Endodermal cell (in vitro differentiated cells): ENCODE data around the gene KLHL17. TPM values are rescaled to one million over a fixed set of nuclear protein-coding genes. Genes with fewer than 3 reads are reported as not detected.

Experiments used
- DNase-seq: peaks from one replicate; pipeline ENCODE4 v3.0.0-alpha.2; 2017
- H3K27ac ChIP-seq: 2 replicates; pipeline ENCODE4 v1.5.1; 2013; ENCODE audit warnings: mild to moderate bottlenecking, low read depth, low read length, moderate library complexity
- H3K27me3 ChIP-seq: 2 replicates; pipeline ENCODE4 v1.6.1; 2013; ENCODE audit warnings: mild to moderate bottlenecking, low read length, moderate library complexity; ENCODE audit not compliant: insufficient read depth, control insufficient read depth, poor library complexity, severe bottlenecking
- H3K36me3 ChIP-seq: 2 replicates; pipeline ENCODE4 v1.7.0; 2013; ENCODE audit warnings: mild to moderate bottlenecking, low read length, moderate library complexity; ENCODE audit not compliant: control insufficient read depth, insufficient read depth
- H3K4me1 ChIP-seq: one replicate; pipeline ENCODE4 v1.7.0; 2013; ENCODE audit warnings: low read length; ENCODE audit not compliant: control insufficient read depth, insufficient read depth
- H3K4me3 ChIP-seq: 2 replicates; pipeline ENCODE4 v1.5.1; 2013; ENCODE audit warnings: mild to moderate bottlenecking, low read length, moderate library complexity
- H3K9ac ChIP-seq: 2 replicates; pipeline ENCODE4 v1.6.1; 2013; ENCODE audit warnings: mild to moderate bottlenecking, low read length, moderate library complexity; ENCODE audit not compliant: poor library complexity, severe bottlenecking; ENCODE audit errors: extremely low read depth
- H3K9me3 ChIP-seq: 2 replicates; pipeline ENCODE4 v1.6.1; 2013; ENCODE audit warnings: mild to moderate bottlenecking, low read length, moderate library complexity; ENCODE audit not compliant: control insufficient read depth
- H3K27ac Mint-ChIP-seq: 2 replicates; pipeline ENCODE4 v1.8.0; 2020; ENCODE audit warnings: mixed read lengths
- H3K27me3 Mint-ChIP-seq: 2 replicates; pipeline ENCODE4 v1.8.0; 2021; ENCODE audit warnings: mild to moderate bottlenecking, mixed read lengths; ENCODE audit not compliant: insufficient read depth
- H3K36me3 Mint-ChIP-seq: 2 replicates; pipeline ENCODE4 v1.8.0; 2020; ENCODE audit warnings: low read depth, mixed read lengths
- H3K4me1 Mint-ChIP-seq: 2 replicates; pipeline ENCODE4 v1.8.0; 2020; ENCODE audit warnings: mixed read lengths
- H3K4me3 Mint-ChIP-seq: 2 replicates; pipeline ENCODE4 v1.8.0; 2020; ENCODE audit warnings: mild to moderate bottlenecking, moderate library complexity, mixed read lengths
- H3K9me3 Mint-ChIP-seq: 2 replicates; pipeline ENCODE4 v1.8.0; 2020; ENCODE audit warnings: mild to moderate bottlenecking, mixed read lengths
- CTCF ChIP-seq: fragments of 200-600 bp; sonication (generic); conservative IDR thresholded peaks from 2 replicates; pipeline ENCODE4 v1.5.0; 2021; ENCODE audit warnings: antibody characterized with exemption, mild to moderate bottlenecking
- WGBS, 2 experiments: methylation state at CpG; one replicate each; pipeline versions ENCODE4 v1.1.5 to v1.1.7; 2013; ENCODE audit warnings: missing lambda C conversion rate in 2 of 2, mixed read lengths in 1 of 2; ENCODE audit not compliant: insufficient coverage in 1 of 2, insufficient read length in 1 of 2; 5-methylcytosine and 5-hydroxymethylcytosine counted together
- total RNA-seq, 2 donors: library from RNA; stranded (reverse); fragmentation: NEBNext Ultra II Directional in 1 of 2; extraction: Animal tissue kit (Norgen Biotek cat#: 25700) in 1 of 2; gene quantifications; 2 replicates in 1 of 2; 3 replicates in 1 of 2; pipeline ENCODE4 v1.2.1, GENCODE V29; 2021

Gene KLHL17
- total RNA-seq, 2 donors from 2014 or later: 49.2 to 58.2 TPM

DNA sequence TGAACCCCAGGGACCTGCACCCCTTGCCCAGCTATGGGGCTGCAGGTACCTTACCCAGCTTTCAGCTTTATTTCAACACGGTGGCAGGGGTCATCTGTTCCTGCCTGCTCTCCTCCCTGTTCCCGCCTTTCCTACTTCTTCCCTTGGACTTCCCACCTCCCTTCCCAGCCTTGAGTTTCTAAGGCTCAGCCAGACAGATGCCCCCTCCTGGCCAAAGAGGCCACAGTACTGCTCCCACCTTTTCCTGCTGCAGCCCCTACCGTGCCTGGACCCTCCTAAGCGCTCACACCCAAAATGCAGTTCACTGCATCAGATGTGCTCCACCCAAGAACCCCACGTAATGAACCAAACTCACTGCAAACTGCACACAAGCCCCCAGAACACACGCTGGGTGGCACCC is 9.0 kb upstream of the KLHL17 start:
- Histone ChIP-seq H3K4me1 (no peaks in the 10 kb centered on the region), H3K36me3 (peaks cover 78% of the 10 kb centered on the region), H3K27ac (no peak overlapping the region), H3K9me3 (no peaks in the 10 kb centered on the region), H3K9ac (no peak overlapping the region), H3K27me3 (no peaks in the 10 kb centered on the region), H3K4me3 (no peak overlapping the region)
- Mint-ChIP-seq H3K36me3 (peaks cover 69% of the 10 kb centered on the region), H3K27me3 (no peaks in the 10 kb centered on the region), H3K4me1 (peaks cover 4% of the 10 kb centered on the region), H3K9me3 (no peaks in the 10 kb centered on the region), H3K27ac (peak overlapping the region; percentile 58), H3K4me3 (no peak overlapping the region)
- WGBS, 2 experiments: 80 to 83% methylated on average over 2 to 6 of the region's 6 CpGs
- peak; percentile 79 for TF ChIP-seq CTCF
- DNase-seq: peak; percentile 83

DNA sequence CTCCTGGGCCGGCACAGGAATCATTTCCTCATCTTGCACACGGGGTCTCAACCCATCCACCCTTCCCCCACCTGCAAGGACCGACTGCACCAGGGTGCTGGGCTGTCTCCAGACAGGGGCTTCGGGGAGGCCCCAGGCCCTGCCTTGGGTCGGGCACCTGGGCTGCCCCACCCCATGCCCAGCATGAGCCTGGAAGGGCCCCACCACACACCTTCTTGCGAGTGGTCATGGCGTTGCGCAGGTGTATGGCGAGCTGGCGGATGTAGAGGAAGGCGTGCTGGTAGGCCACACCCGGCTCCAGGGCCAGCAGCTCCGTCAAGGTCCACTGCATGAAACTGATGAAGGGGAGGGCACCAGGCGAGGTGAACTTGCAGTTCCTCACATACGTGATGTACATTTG is 8.2 kb upstream of the KLHL17 start:
- H3K36me3 Mint-ChIP-seq: peaks cover 70% of the 10 kb centered on the region
- H3K4me1 Mint-ChIP-seq: peaks cover 4% of the 10 kb centered on the region
- Histone ChIP-seq H3K4me3 (no peak overlapping the region), H3K9me3 (no peaks in the 10 kb centered on the region), H3K27ac (no peak overlapping the region), H3K4me1 (no peaks in the 10 kb centered on the region), H3K27me3 (no peaks in the 10 kb centered on the region), H3K36me3 (peaks cover 86% of the 10 kb centered on the region), H3K9ac (no peak overlapping the region)
- no peaks in the 10 kb centered on the region for H3K9me3 Mint-ChIP-seq
- no peak overlapping the region for H3K27ac Mint-ChIP-seq
- TF ChIP-seq CTCF: no peak
- 94 to 95% methylated on average over 12 to 15 of the region's 15 CpGs for WGBS, 2 experiments
- DNase-seq: no peak
- no peaks in the 10 kb centered on the region for H3K27me3 Mint-ChIP-seq
- no peak overlapping the region for H3K4me3 Mint-ChIP-seq

GRCh38 chr1:952603-953002 is 7.8 kb upstream of the KLHL17 start:
- Mint-ChIP-seq H3K36me3 (peaks cover 71% of the 10 kb centered on the region), H3K27ac (no peak overlapping the region), H3K9me3 (no peaks in the 10 kb centered on the region), H3K27me3 (no peaks in the 10 kb centered on the region), H3K4me1 (peaks cover 7% of the 10 kb centered on the region), H3K4me3 (no peak overlapping the region)
- TF ChIP-seq CTCF: no peak
- no peak overlapping the region for H3K9ac ChIP-seq
- WGBS, 2 experiments: 94 to 95% methylated on average over 5 to 7 of the region's 7 CpGs
- no peak for DNase-seq
- H3K4me3 ChIP-seq: no peak overlapping the region
- no peaks in the 10 kb centered on the region for H3K9me3 ChIP-seq
- peaks cover 84% of the 10 kb centered on the region for H3K36me3 ChIP-seq
- H3K27ac ChIP-seq: no peak overlapping the region
- no peaks in the 10 kb centered on the region for H3K4me1 ChIP-seq
- H3K27me3 ChIP-seq: no peaks in the 10 kb centered on the region
